HEK293 (cell line): ENCODE data around the gene MYH1.

ENCODE experiments used
- CTCF ChIA-PET: fragments of 350-600 bp; formaldehyde crosslinking; extraction: SDS; loops from one replicate; lab custom pipeline; 2021; ENCODE audit warnings: antibody characterized with exemption; lab: Yijun Ruan, JAX
- POLR2A ChIA-PET: fragments of 300-600 bp; formaldehyde crosslinking; extraction: SDS; loops from one replicate; lab custom pipeline; 2020; ENCODE audit warnings: antibody characterized with exemption, inconsistent platforms; lab: Yijun Ruan, JAX
- H3K27ac ChIP-seq: fragments of 200-500 bp; sonication (Bioruptor generic); 2 replicates; pipeline ENCODE4 v1.5.1; 2014; ENCODE audit warnings: low read depth, low read length, control low read depth, inconsistent platforms; ENCODE audit errors: extremely low read depth
- H3K36me3 ChIP-seq, 2 experiments: fragments of 200-500 bp in 1 of 2; sonication (Bioruptor generic) in 1 of 2; 1 replicate in 1 of 2; 2 replicates in 1 of 2; pipeline ENCODE4 v1.5.1; 2014 to 2017; ENCODE audit warnings: inconsistent platforms in 2 of 2, low read length in 2 of 2; ENCODE audit not compliant: control insufficient read depth in 2 of 2, insufficient read depth in 1 of 2
- H3K4me1 ChIP-seq: fragments of 200-500 bp; sonication (Bioruptor generic); 2 replicates; pipeline ENCODE4 v1.5.1; 2014; ENCODE audit warnings: mild to moderate bottlenecking, low read length, inconsistent platforms; ENCODE audit not compliant: control insufficient read depth, insufficient read depth
- H3K4me3 ChIP-seq: 2 replicates; pipeline ENCODE4 v1.5.1; 2011; ENCODE audit warnings: low read depth, mild to moderate bottlenecking, control low read depth, low read length, moderate library complexity
- H3K9me3 ChIP-seq: fragments of 200-500 bp; sonication (Bioruptor generic); 2 replicates; pipeline ENCODE4 v1.5.1; 2014; ENCODE audit warnings: low read depth, low read length, inconsistent platforms; ENCODE audit not compliant: control insufficient read depth, insufficient read depth
- AEBP2 ChIP-seq: fragments of 450-650 bp; formaldehyde crosslinking; IDR thresholded peaks from 2 replicates; pipeline ENCODE4 v1.5.1; 2016; ENCODE audit warnings: missing biosample characterization, missing genetic modification characterization, borderline replicate concordance
- KLF1 ChIP-seq: fragments of 450-650 bp; formaldehyde crosslinking; IDR thresholded peaks from 2 replicates; pipeline ENCODE4 v1.5.1; 2016; ENCODE audit warnings: missing biosample characterization, missing genetic modification characterization
- PATZ1 ChIP-seq: fragments of 450-650 bp; formaldehyde crosslinking; IDR thresholded peaks from 2 replicates; pipeline ENCODE4 v1.5.1; 2016; ENCODE audit warnings: missing biosample characterization, missing genetic modification characterization
- TCF7L2 ChIP-seq: IDR thresholded peaks from 2 replicates; pipeline ENCODE4 v1.6.1; 2011; ENCODE audit warnings: low read depth, mild to moderate bottlenecking, inconsistent platforms, low read length, moderate library complexity, borderline replicate concordance
- ZBTB8A ChIP-seq: fragments of 450-650 bp; formaldehyde crosslinking; IDR thresholded peaks from 2 replicates; pipeline ENCODE4 v1.5.1; 2016; ENCODE audit warnings: missing biosample characterization, missing genetic modification characterization
- ZNF10 ChIP-seq: fragments of 450-650 bp; formaldehyde crosslinking; IDR thresholded peaks from 2 replicates; pipeline ENCODE4 v1.5.1; 2017; ENCODE audit warnings: missing biosample characterization, missing genetic modification characterization
- ZNF112 ChIP-seq: fragments of 450-650 bp; formaldehyde crosslinking; IDR thresholded peaks from 2 replicates; pipeline ENCODE4 v1.5.0; 2017; ENCODE audit warnings: missing biosample characterization, missing genetic modification characterization
- ZNF114 ChIP-seq: fragments of 450-650 bp; formaldehyde crosslinking; IDR thresholded peaks from 2 replicates; pipeline ENCODE4 v1.5.0; 2017; ENCODE audit warnings: missing biosample characterization, missing genetic modification characterization
- ZNF148 ChIP-seq: fragments of 450-650 bp; formaldehyde crosslinking; IDR thresholded peaks from 2 replicates; pipeline ENCODE4 v1.5.0; 2017; ENCODE audit warnings: missing biosample characterization, missing genetic modification characterization, borderline replicate concordance
- ZNF19 ChIP-seq: fragments of 450-650 bp; formaldehyde crosslinking; IDR thresholded peaks from 2 replicates; pipeline ENCODE4; 2016; ENCODE audit warnings: missing biosample characterization, missing genetic modification characterization, low read depth
- ZNF341 ChIP-seq: fragments of 450-650 bp; formaldehyde crosslinking; IDR thresholded peaks from 2 replicates; pipeline ENCODE4; 2016; ENCODE audit warnings: low read depth, missing biosample characterization, missing genetic modification characterization
- ZNF404 ChIP-seq: fragments of 450-650 bp; formaldehyde crosslinking; IDR thresholded peaks from 2 replicates; pipeline ENCODE4 v1.5.1; 2017; ENCODE audit warnings: missing biosample characterization, missing genetic modification characterization
- ZNF510 ChIP-seq: fragments of 450-650 bp; formaldehyde crosslinking; IDR thresholded peaks from 2 replicates; pipeline ENCODE4 v1.5.1; 2018; ENCODE audit warnings: mild to moderate bottlenecking, missing genetic modification characterization, missing biosample characterization; ENCODE audit not compliant: insufficient replicate concordance
- ZNF529 ChIP-seq: fragments of 450-650 bp; formaldehyde crosslinking; IDR thresholded peaks from 2 replicates; pipeline ENCODE4 v1.5.1; 2017; ENCODE audit warnings: missing genetic modification characterization, missing biosample characterization; ENCODE audit not compliant: insufficient replicate concordance
- ZNF621 ChIP-seq: fragments of 450-650 bp; formaldehyde crosslinking; IDR thresholded peaks from 2 replicates; pipeline ENCODE4 v1.5.1; 2017; ENCODE audit warnings: missing biosample characterization, missing genetic modification characterization
- ZNF658 ChIP-seq: fragments of 450-650 bp; formaldehyde crosslinking; IDR thresholded peaks from 2 replicates; pipeline ENCODE4; 2016; ENCODE audit warnings: missing biosample characterization, missing genetic modification characterization
- ZNF677 ChIP-seq: fragments of 450-650 bp; IDR thresholded peaks from 2 replicates; pipeline ENCODE4 v1.5.0; 2018; ENCODE audit warnings: missing biosample characterization, mild to moderate bottlenecking, missing genetic modification characterization, moderate library complexity
- ZNF837 ChIP-seq: fragments of 450-650 bp; formaldehyde crosslinking; IDR thresholded peaks from 2 replicates; pipeline ENCODE4 v1.5.1; 2016; ENCODE audit warnings: missing biosample characterization, missing genetic modification characterization
- ZSCAN30 ChIP-seq: fragments of 450-650 bp; IDR thresholded peaks from 2 replicates; pipeline ENCODE4 v1.5.1; 2018; ENCODE audit warnings: missing biosample characterization, mild to moderate bottlenecking, missing genetic modification characterization, moderate library complexity

MYH1 gene

DNA sequence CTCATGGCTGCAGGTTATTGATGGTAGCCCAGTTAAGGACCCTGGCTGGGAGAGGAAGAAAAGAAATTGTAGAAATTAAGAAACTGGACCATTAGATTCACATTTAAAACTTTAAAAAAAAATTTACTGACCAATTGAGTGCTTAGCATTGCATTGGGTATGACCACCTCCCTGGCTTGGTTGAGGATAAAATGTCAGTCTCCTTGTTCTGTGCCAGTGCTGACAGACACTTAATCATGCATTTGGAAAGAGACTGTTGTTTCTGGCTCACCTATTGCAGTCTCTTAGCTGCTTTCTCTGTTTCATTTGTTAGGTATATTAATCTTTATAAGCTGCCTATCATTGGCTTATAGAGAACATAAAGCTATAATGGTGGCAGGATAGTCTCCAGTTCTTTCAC lies 1.7 kb downstream of the MYH1 start:
- no peaks in the 10 kb centered on the region for H3K36me3 ChIP-seq
- CTCF ChIA-PET, result interaction anchor here (0.6 kb wide), 1 partner anchor 30 kb away, joined by 3 read pairs; no protein-coding TSS in a partner anchor
- H3K4me1 ChIP-seq, result no peaks in the 10 kb centered on the region
- no peak overlapping the region for H3K27ac ChIP-seq
- H3K9me3 ChIP-seq, result no peaks in the 10 kb centered on the region
- no peak overlapping the region for H3K4me3 ChIP-seq
- POLR2A ChIA-PET, result no interaction called here
- TF ChIP-seq ZNF658 (tag by site-specific recombination), result no peak
- no peak for TF ChIP-seq TCF7L2
- TF ChIP-seq ZNF341 (tag by site-specific recombination), result no peak
- no peak for TF ChIP-seq ZNF19
- TF ChIP-seq ZNF10 (tag by site-specific recombination), result no peak
- TF ChIP-seq PATZ1, result no peak
- no peak for TF ChIP-seq ZNF114 (tag by site-specific recombination)
- TF ChIP-seq ZNF112 (tag by site-specific recombination), result no peak
- TF ChIP-seq ZSCAN30 (tag by site-specific recombination), result no peak
- no peak for TF ChIP-seq ZNF529 (tag by site-specific recombination)
- no peak for TF ChIP-seq ZNF404
- no peak for TF ChIP-seq ZNF837 (tag by site-specific recombination)
- no peak for TF ChIP-seq ZNF510
- no peak for TF ChIP-seq ZNF677 (tag by site-specific recombination)
- TF ChIP-seq ZBTB8A (tag by site-specific recombination), result no peak
- TF ChIP-seq AEBP2 (tag by site-specific recombination), result no peak

GRCh38 chr17:10516065-10516464 lies 2.3 kb downstream of the MYH1 start:
- Histone ChIP-seq H3K4me1 (no peaks in the 10 kb centered on the region), H3K4me3 (no peak overlapping the region), H3K27ac (no peak overlapping the region), H3K36me3 (no peaks in the 10 kb centered on the region), H3K9me3 (no peaks in the 10 kb centered on the region)
- POLR2A ChIA-PET, result no interaction called here
- no peak for TF ChIP-seq KLF1 (tag by site-specific recombination)
- TF ChIP-seq ZNF148, result no peak
- no peak for TF ChIP-seq AEBP2 (tag by site-specific recombination)
- TF ChIP-seq ZNF510, result no peak
- no peak for TF ChIP-seq ZNF621 (tag by site-specific recombination)
- CTCF ChIA-PET, result no interaction called here
